ENCODE measurements around the gene AIFM3. TPM values are rescaled to one million over a fixed set of nuclear protein-coding genes. Genes with fewer than 3 reads are reported as not detected.
A peak's percentile ranks its signal among the peaks of the same experiment; 100 is the strongest.

The AIFM3 gene
- total and polyA plus RNA-seq, 2 donors (not counting 1 experiment from before 2014, with no cell fraction given): 3.0 to 6.0 TPM

DNA sequence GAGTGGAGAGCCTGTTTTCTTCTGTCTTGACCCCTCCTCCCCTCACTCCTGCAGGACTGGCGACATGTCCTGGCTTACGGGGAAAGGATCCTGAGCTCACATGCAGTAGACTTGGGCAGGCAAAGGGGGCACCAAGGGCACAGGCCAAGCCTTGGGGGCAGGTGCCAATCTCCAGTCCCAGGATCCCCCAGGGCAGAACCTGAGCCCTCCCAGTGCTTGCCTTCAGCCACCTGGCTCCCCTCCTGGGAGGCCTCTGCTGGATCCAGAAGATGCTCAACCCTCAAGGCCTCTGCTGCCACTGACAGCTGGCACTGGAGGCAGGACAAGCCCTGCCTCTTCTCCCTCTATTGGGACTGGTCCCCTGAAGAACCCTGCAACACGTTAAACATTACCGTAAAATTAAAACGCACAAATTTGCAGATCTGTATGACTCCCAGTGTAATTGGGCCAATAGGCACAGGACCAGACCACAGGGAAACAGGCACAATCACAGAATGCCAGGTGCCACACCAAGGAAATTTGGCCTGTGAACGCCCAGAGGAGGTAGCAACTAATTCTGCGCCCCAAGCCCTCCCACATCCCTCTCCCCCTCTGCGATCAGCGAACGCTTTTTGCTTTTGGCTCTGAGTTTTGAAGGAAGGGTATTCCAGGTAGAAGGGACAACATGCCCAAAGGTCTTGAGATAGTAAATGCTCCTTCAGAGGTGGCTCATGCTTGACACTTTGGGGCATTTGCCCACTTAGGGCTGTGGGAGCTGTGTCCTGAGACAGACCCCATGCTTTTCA lies 14.1 kb downstream of the AIFM3 start:
- peaks cover 0 to 3% (median 0%) of the 10 kb centered on the region in 4 experiments for H3K27me3 ChIP-seq (replicated peaks in 1 of 4; ENCODE audit: control extremely low read depth in 1 of 4, control insufficient read depth in 3 of 4, insufficient read depth in 4 of 4, low read length in 3 of 4)
- ChIA-PET POLR2A (no interaction called here), CTCF (interaction anchor here (1.1 to 2.1 kb wide), 4 partner anchors 13 to 22 kb away, joined by 3 to 14 read pairs (median 6); partner anchors contain the start of gene THAP7)
- peak overlapping the region; percentile 75 to 79 for H3K27ac ChIP-seq (ENCODE audit: low read length in 2 of 2)
- peak overlapping the region; percentile 78 for H2AFZ ChIP-seq (ENCODE audit: insufficient read depth, low read depth, low read length, poor library complexity, severe bottlenecking)
- peak overlapping the region; percentile 74 for H3K9ac ChIP-seq (ENCODE audit: low read length)
- intact Hi-C loops (cut with micrococcal nuclease): loop anchor here (1.0 to 10.0 kb wide), 2 partner anchors 21 to 64 kb away; partner anchors contain the start of genes LRRC74B and THAP7
- H4K20me1 ChIP-seq (ENCODE audit: control insufficient read depth, insufficient read depth, low read length, poor library complexity, severe bottlenecking): no peaks in the 10 kb centered on the region
- H3K4me2 ChIP-seq (replicated peaks; ENCODE audit: low read depth, low read length, poor library complexity, severe bottlenecking): peak overlapping the region; percentile 92
- no peak for TF ChIP-seq EZH2 (IDR thresholded peaks at IDR 0.05; ENCODE audit: borderline replicate concordance, insufficient read depth, low read depth, low read length, poor library complexity, severe bottlenecking)
- TF ChIP-seq, protein P1, sequence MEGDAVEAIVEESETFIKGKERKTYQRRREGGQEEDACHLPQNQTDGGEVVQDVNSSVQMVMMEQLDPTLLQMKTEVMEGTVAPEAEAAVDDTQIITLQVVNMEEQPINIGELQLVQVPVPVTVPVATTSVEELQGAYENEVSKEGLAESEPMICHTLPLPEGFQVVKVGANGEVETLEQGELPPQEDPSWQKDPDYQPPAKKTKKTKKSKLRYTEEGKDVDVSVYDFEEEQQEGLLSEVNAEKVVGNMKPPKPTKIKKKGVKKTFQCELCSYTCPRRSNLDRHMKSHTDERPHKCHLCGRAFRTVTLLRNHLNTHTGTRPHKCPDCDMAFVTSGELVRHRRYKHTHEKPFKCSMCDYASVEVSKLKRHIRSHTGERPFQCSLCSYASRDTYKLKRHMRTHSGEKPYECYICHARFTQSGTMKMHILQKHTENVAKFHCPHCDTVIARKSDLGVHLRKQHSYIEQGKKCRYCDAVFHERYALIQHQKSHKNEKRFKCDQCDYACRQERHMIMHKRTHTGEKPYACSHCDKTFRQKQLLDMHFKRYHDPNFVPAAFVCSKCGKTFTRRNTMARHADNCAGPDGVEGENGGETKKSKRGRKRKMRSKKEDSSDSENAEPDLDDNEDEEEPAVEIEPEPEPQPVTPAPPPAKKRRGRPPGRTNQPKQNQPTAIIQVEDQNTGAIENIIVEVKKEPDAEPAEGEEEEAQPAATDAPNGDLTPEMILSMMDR (IDR thresholded peaks at IDR 0.05): no peak
- peak overlapping the region; percentile 53 to 85 (median 77) for H3K4me3 ChIP-seq (ENCODE audit: control extremely low read depth in 1 of 5, extremely low read depth in 1 of 5, insufficient read depth in 1 of 5, low read depth in 2 of 5, low read length in 4 of 5)
- H3K4me1 Mint-ChIP-seq: peaks cover 36% of the 10 kb centered on the region
- peak overlapping the region; percentile 89 for H3K27ac Mint-ChIP-seq
- H3K9me3 Mint-ChIP-seq (ENCODE audit: insufficient read depth): no peaks in the 10 kb centered on the region
- peak overlapping the region; percentile 95 for H3K4me3 Mint-ChIP-seq
- peaks cover 3% of the 10 kb centered on the region for H3K27me3 Mint-ChIP-seq
- H3K79me2 ChIP-seq (ENCODE audit: control insufficient read depth, insufficient read depth, low read length): peaks cover 18% of the 10 kb centered on the region
- H3K4me1 ChIP-seq (ENCODE audit: control insufficient read depth in 2 of 2, insufficient read depth in 2 of 2, low read length in 2 of 2): peaks cover 24 to 34% of the 10 kb centered on the region in 2 donors
- no peak for ATAC-seq (ENCODE audit: low read depth)
- DNase-seq: no peak
- WGBS (ENCODE audit: insufficient coverage): 69% methylated on average over 5 of the region's 10 CpGs
- peaks cover 0 to 22% (median 8%) of the 10 kb centered on the region in 3 donors for H3K9me3 ChIP-seq (ENCODE audit: control extremely low read depth in 1 of 3, control insufficient read depth in 2 of 3, insufficient read depth in 1 of 3, low read length in 2 of 3)
- no peaks in the 10 kb centered on the region for H3K36me3 ChIP-seq (replicated peaks in 1 of 2; ENCODE audit: control extremely low read depth in 1 of 2, control insufficient read depth in 1 of 2, extremely low read depth in 1 of 2, insufficient read depth in 2 of 2, low read length in 1 of 2)
